ENCODE data around the gene RCL1. TPM values are rescaled to one million over a fixed set of nuclear protein-coding genes. Genes with fewer than 3 reads are reported as not detected.

RCL1 gene
- total and polyA plus RNA-seq, 2 donors (not counting 3 experiments of a cell fraction or from before 2014, with no cell fraction given), result 12.9 to 13.2 TPM

- H3K27ac ChIP-seq (ENCODE audit: insufficient read depth, low read depth, low read length), result no peak overlapping the region
- H3K9me1 ChIP-seq (replicated peaks; ENCODE audit: control insufficient read depth, extremely low read depth, insufficient read depth, low read length), result no peaks in the 10 kb centered on the region
- peaks cover 2% of the 10 kb centered on the region for H4K20me1 ChIP-seq (replicated peaks; ENCODE audit: control insufficient read depth, extremely low read depth, insufficient read depth, low read length)
- H3K4me2 ChIP-seq (ENCODE audit: insufficient read depth, low read length), result no peak overlapping the region
- intact Hi-C loops (cut with micrococcal nuclease) (no loop called here), dilution Hi-C loops (cut with MboI; ENCODE audit: extremely low pct_ligation_motif_present, low sequenced_read_pairs) (no loop called here)
- H3K9me3 ChIP-seq (replicated peaks; ENCODE audit: control insufficient read depth, insufficient read depth, low read length), result no peaks in the 10 kb centered on the region
- H3K4me1 ChIP-seq (ENCODE audit: control insufficient read depth, extremely low read depth, insufficient read depth, low read length), result peaks cover 6% of the 10 kb centered on the region
- BruUV-seq (replicated peaks), result no TSS peak
- DNase-seq (ENCODE audit: low read depth, low spot score), result no peak
- FAIRE-seq, result no peak
- no peaks in the 10 kb centered on the region for H3K79me2 ChIP-seq (ENCODE audit: control insufficient read depth, insufficient read depth, low read length)
- POLR2A ChIA-PET, result no interaction called here
- H3K9ac ChIP-seq (replicated peaks; ENCODE audit: extremely low read depth, insufficient read depth, low read length), result no peak overlapping the region
- no peak overlapping the region for H2AFZ ChIP-seq (ENCODE audit: low read depth, low read length)
- H3K4me3 ChIP-seq (replicated peaks in 1 of 3; ENCODE audit: insufficient read depth in 1 of 3, low read depth in 1 of 3, low read length in 3 of 3), result no peak overlapping the region
- TF ChIP-seq EZH2 (IDR thresholded peaks at IDR 0.05; ENCODE audit: borderline replicate concordance, low read depth, low read length, severe bottlenecking) (no peak), JUN (IDR thresholded peaks at IDR 0.05; ENCODE audit: borderline replicate concordance, insufficient read depth, insufficient read length, low read depth) (no peak), GATA2 (IDR thresholded peaks at IDR 0.05; ENCODE audit: insufficient read depth, insufficient read length, low read depth, low read length) (no peak), FOS (IDR thresholded peaks at IDR 0.05; ENCODE audit: borderline replicate concordance, insufficient read depth, low read length) (no peak), POLR2AphosphoS5 (IDR thresholded peaks at IDR 0.05; ENCODE audit: insufficient read depth, low read depth, low read length) (no peak), MYC (IDR thresholded peaks at IDR 0.05; ENCODE audit: low read depth, low read length) (no peak), MAX (IDR thresholded peaks at IDR 0.05; ENCODE audit: insufficient read depth, insufficient read length) (no peak), CTCF (IDR thresholded peaks at IDR 0.05; ENCODE audit: extremely low read depth in 1 of 2, insufficient read depth in 1 of 2, low read depth in 1 of 2, low read length in 2 of 2) (no peak), POLR2A (IDR thresholded peaks at IDR 0.05; ENCODE audit: low read depth, low read length) (no peak)
- H3K36me3 ChIP-seq (ENCODE audit: control insufficient read depth in 2 of 2, extremely low read depth in 1 of 2, insufficient read depth in 2 of 2, low read length in 2 of 2), result peaks cover 2% of the 10 kb centered on the region in 2 experiments
- CTCF ChIA-PET, result interaction anchor here (1.0 to 1.4 kb wide), 3 partner anchors 12 to 106 kb away, joined by 3 read pairs; no protein-coding TSS in a partner anchor
- no peaks in the 10 kb centered on the region for H3K27me3 ChIP-seq (ENCODE audit: control insufficient read depth in 2 of 2, insufficient read depth in 2 of 2, low read length in 2 of 2)
These were observed 69.9 kb downstream of the RCL1 start for GRCh38 chr9:4862506-4863250.

All from endothelial cell of umbilical vein (primary cell).